DLD1 (cell line): ENCODE results near the gene RAI14.

ENCODE experiments used
- in situ Hi-C: cut with HindIII; loops from 2 replicates; pipeline ENCODE4 v1.10.0; 2017; ENCODE audit warnings: low sequenced_read_pairs

The RAI14 gene

DNA sequence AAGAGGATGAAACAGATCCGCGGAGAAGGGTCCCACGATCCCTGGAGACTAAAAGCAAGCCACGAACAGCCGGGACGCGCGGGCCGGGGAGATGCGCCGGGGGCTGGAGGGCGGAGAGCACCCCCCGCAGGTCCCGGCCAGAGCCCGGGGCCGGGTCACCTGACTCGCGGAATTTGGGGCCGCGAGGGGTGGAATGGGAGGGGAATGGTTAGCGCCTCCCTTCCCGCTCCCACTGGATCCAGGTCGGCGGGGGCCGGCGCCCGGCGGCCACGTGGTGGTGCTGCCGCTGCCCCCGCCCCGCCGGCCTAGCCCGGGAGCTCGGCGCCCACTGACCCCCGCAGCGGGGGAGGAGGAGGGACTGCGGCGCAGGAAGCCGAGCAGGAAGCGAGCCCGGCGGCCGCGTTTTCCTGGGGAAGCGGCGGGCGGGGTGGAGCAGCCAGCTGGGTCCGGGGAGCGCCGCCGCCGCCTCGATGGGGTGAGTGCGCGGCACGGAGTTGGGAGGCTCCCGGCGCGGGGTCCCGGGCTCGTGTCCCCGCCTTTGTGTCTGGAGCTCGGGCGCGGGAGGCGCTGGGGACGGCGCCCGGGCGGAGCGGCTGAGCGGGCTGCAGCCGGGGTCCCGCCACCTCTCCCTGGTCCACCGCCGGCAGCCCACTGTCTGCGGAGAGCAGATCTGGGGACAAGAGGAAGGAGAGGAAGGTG lies at the start of gene RAI14:
TSS of gene RAI14 (plus strand) at position 328 of the 699 bp plus-strand sequence. CDS start 30,592 bp downstream, outside the sequence.
- in situ Hi-C loops: no loop called here

DNA sequence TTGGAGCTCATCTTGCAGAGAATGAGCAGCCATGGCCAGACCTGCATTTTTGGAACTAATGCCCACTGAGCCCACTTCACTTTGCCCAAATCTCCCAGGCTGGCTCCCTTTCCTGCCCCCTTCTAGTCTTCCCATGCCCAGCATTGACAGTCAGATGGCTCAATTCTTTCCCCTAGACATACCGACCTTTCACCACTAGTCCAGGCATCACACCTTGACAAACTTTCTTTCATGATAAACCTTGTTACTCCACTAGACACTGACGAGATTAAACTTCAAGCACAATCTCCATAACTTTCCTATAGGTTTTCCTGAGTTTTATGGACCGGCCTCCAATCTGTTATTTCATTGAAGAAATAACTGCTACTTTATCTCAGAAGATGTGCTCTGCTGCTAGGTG lies 47.8 kb upstream of the RAI14 start:
- in situ Hi-C loops: no loop called here

DNA sequence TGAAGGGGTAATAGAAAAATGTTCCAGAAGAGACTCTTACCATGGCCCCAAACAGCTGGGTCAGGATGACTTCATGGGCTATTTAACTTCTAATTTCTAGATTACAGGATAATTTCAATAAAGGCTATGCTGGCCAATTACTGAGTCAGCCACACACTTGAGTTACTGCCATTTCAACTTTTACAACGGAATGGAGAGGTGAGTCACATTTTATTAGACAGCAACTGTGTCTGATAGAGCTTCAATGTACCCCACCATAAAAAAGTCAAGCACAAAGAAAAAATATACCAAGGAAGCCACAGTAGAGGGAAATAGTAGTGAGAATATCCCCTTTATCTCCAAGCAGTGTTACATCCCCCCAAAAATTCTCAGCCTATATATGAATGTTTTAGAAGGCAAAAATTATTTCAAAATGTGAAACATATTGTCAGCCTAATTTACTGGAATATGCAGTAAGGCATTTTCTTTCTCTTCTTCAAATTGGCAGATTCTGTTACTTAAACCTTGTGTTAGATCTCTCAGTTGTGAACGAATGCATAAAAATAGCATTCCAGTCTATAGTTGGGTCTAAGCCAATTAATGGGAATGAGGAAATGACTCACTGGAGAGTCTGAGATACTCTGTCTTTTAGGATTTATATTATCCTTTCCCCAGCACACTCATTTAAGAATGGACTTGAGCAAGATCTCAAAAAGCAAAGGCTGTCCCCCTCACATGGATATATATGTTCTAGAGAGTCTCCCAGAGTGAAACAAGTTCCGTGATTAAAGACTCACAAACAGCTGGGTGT lies 47.1 kb upstream of the RAI14 start:
- in situ Hi-C loops: no loop called here

DNA sequence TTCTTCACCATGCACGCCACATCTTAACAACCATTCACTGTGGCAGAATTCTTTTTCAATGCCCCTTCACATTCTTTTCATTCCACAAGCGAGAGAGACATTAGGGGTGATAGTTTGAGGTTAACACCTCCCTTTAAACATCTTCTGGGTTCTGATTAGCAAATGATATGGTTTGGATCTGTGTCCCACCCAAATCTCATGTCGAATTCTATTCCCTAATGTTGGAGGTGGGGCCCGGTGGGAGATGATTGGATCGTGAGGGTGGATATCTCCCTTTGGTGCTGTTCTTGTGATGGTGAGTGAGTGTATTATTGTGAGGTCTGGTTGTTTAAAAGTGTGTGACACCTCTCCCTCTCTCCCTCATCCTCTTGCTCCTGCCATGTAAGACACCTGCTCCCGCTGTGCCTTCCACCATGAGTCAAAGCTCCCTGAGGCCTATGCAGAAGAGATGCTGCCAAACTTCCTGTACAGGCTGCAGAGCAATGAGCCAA lies 46.1 kb upstream of the RAI14 start:
- in situ Hi-C loops: no loop called here

DNA sequence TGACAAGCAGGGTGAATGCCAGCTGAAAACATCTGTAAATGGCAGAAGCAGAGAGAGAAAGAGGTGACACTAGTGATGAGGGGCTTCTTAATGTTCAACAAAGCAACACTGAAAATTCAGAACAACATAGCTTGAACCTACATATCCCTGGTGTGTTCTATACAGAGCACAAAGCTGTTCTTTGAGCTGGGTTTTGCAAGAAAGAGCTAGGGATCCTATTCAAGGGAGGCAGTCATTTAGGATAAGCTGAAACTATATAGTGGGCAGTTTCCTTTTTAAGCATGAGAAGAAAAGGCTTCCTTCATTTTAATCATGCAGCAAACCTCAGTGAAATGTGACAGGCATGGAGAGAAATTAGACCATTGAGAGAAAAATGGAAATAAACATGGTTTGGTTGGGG lies 45.6 kb upstream of the RAI14 start:
- in situ Hi-C loops: no loop called here

DNA sequence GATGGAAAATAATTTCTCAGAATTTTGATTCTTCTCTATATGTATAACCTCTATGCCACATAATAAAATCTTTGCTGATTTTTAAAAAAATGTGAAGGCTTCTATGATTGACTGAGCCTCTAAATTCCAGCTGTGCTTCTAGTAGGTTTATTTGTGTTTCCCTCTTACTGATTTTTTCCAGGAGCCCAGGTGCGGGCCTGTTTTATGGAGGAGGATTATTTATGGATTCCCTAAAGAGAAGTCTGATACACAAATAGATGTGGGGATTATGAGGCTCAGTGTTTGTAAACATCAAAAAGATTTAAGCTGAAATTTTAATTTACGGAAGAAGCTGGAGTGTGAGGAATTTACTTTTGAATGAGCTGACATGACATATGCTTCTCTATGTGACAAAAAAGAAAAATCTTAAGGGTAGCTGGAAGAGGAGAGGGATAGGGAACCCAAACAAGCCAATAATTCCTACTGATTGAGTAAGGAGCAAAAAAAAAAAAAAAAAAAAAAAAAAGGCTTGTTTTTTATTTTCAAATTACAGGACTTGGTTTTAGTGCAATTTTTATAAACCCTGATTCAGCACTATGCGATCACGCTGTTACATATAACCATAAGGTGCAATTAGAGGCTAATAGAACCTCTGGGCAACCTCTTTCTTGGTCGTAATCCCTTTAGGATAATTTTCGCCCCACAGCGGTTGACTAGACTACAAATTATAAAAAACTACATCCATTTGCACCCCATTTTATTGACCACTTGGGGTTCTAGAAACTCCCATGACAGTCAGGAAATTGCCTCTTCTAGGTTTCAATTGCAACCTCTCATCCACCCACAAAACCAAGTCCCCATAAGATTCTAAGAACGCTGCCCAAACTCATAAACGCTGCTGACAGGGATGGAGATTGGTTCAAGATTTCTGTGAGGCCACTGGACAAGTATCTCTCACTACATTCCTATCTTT lies 44.4 kb upstream of the RAI14 start:
- in situ Hi-C loops: no loop called here

DNA sequence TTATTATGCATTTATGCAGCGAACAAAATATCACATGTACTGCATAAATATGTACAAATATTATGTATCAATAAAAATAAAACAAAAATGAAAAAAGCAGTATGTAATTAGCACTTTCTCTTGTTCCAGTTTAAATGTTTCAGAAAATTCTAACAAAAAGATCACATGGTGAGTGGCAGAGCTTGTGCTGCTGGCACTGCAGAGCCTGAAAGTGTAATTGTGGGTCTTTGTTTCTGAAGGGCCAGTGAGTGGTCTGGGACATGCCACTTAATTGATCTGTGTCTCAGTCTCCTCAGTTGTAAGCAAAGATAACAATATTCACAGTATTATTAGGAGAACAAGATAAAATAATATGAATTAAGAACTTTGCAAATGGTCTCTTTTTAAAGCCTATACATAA lies 39.5 kb upstream of the RAI14 start:
- in situ Hi-C loops: no loop called here

DNA sequence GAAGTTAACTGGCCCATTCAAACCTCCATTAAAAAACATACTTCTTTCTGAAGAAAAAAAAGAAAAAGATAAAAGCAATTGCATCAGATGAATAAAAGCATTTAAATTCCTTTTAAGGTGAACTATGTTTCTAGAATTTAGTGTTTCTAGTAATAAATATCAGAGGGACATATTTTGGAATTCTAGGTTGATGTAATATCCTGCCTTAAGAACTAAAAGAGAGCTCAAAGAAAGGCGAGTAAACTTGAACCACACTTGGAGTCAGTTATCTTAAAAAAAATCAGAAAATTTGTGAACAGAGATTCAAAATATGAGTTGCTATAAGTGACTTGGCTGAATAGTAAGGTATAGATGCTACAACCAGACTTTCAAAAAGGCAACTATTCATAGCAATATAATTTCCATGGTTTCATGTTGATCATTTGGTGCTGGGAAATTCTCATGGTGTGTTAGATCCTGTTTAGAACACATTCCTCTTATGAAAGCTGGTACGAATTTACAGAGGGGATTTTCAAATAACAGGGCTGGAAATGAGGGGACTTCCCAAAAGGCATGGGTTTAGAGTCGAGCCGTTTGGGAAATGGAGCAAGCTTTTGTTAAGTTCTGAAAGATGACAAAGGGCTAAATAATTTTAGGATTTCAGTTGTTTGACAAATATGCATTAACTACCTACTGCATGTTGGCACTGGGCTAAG lies 37.6 kb upstream of the RAI14 start:
- in situ Hi-C loops: no loop called here

DNA sequence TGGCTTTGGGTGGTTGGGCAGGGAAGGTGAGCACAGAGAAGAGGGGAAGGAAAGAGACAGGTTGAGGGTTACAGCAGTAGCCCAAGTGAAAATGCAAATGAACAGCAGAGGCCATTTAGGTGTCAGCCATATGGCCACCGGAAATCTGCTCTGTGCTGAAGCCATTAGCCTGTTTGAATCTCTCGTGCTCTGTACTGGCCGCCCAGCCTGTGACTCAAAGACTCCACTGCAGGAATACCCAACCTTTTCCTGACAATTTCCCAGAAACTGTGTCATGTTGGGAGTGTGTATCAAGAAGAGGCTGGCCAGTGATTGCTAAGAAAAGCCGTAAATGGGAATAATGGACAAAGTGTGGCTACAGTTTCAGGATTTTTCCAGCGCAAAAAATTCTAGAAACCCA lies 35.9 kb upstream of the RAI14 start:
- in situ Hi-C loops: no loop called here

DNA sequence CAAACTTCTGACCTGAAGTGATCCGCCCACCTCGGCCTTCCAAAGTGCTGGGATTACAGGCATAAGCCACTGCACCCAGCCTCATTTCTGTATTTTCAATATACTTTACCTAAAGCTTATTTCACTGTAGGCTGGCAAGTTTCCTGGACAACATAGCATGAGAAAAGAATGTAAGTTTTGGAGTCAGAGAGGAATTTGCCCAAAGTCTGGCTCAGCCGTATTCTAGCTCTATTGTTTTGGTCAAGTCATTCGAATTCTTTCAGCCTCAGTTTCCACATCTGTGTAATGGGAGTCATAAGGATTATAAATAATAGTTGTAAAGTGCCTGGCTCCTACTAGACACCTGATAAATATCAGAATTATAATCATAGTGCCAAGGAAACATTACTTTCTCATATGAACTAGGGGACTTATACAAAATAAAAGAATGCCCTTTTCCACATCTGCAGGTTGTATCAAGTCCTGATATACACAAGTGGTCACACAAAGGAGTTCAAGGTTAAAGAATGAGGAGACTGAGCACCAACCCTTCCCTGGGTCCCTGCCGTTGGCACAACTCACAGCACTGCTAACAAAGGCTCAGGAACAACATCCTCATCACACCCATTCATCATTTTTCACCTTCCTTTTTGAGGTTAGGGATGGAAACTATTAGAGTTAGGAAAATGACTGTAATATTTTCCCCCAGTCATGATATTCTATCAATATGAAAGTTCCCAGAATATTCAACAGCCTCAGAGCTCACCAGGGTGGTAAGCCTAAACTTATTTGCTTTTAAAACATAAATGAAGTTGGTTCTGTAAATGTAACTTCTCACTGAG lies 34.6 kb upstream of the RAI14 start:
- in situ Hi-C loops: no loop called here

DNA sequence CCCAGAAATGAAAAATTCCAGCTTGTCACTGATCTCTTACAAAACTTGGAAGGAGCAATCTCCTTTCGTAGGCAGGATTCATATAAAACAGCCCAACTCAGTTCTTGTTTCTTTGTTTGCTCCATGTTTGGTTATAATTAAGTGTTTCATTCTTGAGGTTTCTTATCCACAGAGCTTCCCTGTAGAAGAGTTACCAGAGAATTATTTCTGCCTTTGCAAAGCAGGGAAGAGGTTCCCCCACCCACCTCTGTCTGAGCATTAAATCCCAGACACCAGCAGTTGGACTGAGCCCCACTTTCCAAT lies 34.1 kb upstream of the RAI14 start:
- in situ Hi-C loops: no loop called here

DNA sequence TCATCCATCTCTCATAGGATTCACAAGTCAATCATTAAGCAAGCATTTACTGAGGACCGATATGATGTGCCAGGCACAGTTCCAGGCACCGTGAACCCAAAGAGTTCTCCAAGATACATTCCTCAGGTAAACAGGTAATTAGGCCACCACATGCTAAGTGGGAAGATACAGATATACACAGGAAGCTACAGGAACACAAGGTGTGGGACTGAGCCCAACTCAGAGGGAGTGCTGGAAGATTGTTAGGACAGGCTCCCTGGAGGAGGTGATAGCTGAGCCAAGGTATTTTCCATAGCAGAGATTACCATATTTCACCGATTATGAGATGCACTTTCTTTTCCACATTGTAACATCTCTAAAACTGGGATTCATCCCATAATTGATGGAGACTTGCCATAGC lies 31.4 kb upstream of the RAI14 start:
- in situ Hi-C loops: no loop called here

DNA sequence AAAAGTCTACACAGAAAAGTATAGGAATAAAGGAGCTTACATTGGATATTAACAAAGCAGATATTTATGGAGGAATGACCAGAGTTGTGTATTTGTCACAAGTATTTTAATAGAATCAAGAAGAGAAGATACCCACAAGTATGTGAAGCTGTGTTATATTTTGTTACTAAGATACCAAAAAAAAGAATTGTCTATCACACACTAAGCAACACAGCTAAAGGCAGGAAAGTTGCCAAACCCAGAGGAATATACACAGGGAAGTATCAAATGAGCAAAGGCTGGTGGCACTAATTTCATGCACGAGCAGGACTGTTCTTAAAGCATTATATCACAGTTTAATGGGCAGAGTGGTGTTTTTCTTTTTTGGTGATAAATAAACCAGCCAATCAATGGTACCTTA lies 30.9 kb upstream of the RAI14 start:
- in situ Hi-C loops: no loop called here

DNA sequence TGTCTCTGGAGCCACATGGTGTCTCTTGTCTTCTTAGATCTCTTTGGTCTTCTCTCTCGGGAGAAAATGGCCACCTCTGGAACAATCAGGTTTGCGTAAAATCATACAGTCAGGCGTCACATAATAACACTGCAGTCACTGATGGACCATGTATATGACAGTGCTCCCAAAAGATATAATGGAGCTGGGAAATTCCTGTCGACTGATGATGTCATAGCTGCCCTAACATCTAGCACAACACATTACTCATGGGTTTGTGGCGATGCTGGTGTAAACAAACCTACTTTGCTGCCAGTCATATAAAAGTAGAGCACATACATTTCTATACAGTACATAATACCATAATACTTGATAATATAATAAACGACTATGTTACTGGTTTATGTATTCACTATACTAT lies 30.1 kb upstream of the RAI14 start:
- in situ Hi-C loops: no loop called here

DNA sequence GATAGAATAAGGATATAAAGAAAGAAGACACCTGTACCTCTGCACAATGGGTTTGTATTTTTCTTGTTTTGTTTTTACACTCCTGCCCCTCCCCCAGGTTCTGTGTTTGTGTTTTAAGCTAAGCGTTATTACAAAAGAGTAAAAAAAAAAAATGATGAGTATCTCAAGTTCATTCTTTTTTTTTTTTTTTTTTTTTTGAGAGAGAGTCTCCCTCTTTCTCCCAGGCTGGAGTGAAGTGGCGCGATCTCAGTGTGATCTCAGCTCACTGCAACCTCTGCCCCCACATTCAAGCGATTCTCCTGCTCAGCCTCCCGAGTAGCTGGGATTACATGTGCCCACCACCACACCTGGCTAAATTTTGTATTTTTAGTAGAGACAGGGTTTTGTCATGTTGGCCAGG lies 29.4 kb upstream of the RAI14 start:
- in situ Hi-C loops: no loop called here

DNA sequence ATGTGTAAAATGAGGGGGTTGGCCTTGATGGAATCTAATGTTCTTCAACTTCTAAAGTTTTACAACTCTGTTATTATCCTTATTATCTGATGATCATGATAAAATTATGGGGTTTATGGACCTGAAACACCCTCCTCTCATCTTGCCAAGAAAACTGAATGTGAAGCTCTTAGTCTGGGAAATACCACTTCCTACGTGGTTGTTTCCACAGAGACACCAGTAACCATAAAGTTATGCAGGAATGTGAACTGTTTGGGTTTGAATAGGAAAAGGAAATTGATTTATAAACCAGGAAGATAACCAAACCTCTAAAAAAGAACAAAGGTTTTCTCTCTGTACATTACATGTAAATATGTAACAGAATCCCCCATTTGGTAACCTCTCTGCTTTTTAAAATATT lies 28.3 kb upstream of the RAI14 start:
- in situ Hi-C loops: no loop called here

DNA sequence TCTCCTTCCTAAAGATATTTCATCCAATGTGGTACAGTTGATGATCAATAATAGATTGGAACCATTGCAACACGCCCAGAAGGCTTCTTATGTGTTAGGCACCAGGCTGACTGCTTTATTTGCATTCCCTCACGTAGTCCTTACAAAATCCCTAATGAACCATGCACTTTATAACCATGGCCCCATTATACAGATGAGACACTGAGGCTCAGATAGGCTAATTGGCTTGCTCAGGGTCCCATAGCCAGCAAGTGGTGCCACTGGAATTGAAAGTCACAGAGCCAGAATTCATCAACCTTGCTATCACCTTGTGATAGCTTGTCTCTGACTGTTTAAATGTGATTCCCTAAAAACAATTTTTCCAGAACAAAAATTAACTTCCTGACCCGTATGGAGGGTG lies 27.8 kb upstream of the RAI14 start:
- in situ Hi-C loops: no loop called here

DNA sequence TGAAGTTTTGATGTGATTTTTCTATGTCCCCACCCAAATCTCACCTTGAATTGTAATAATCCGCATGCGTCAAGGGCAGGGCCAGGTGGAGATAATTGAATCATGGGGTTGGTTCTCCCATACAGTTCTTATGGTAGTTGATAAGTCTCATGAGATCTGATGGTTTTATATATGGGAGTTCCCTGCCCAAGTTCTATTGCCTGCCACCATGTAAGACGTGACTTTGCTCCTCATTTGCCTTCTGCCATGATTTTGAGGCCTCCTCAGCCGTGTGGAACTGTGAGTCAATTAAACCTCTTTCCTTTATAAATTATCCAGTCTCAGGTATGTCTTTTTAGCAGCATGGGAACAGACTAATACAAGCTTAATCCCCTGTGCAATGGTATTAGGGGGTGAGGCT lies 25.5 kb upstream of the RAI14 start:
- in situ Hi-C loops: no loop called here

DNA sequence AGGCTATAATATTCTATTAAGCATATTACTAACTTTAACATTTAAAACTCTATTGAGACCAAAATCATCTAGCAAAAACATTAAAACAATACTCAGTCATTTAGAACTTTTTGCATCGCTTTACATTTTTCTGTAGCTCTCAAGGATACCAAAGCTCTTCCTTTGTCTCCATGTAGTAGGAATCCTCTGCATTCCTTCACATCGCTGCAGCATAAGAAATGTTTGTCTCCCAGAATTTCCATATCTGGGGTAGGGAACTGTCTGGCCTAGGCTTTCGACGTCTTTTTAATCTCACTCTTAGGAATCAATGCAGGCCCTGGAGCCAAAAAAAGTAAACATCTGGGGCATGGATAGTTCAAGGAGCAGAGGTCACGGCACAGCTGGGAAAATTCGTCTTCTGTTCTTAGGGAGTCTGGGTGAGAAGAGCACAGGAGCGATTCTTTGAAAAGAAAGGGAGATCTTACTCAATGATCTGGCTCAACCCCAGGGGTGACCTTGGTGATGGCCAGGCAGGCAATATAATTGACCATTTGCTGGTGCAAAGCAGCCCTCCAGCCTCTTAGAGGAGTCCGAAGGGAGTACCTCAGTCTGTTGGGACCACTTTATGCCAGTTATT lies 23.2 kb upstream of the RAI14 start:
- in situ Hi-C loops: no loop called here
